Neural cell (in vitro differentiated cells): ENCODE results near the gene CPT2. TPM values are rescaled to one million over a fixed set of nuclear protein-coding genes. Genes with fewer than 3 reads are reported as not detected.

Experiments
- H2AFZ ChIP-seq: fragments of 200-600, 300-800 bp; sonication (generic), shearing (Covaris generic); 2 replicates; pipeline ENCODE4 v1.6.0; 2014; ENCODE audit warnings: low read depth, mild to moderate bottlenecking, antibody characterized with exemption, low read length, moderate library complexity
- H3F3A ChIP-seq: fragments of 200-600 bp; shearing (Covaris generic); 2 replicates; pipeline ENCODE4 v1.6.1; 2016; ENCODE audit warnings: mild to moderate bottlenecking, moderate library complexity, mixed read lengths, antibody characterized with exemption, low read length; ENCODE audit not compliant: insufficient read depth, poor library complexity, severe bottlenecking
- H3K27ac ChIP-seq: fragments of 200-600, 300-800 bp; sonication (generic), shearing (Covaris generic); 2 replicates; pipeline ENCODE4 v1.5.1; 2014; ENCODE audit warnings: mild to moderate bottlenecking, low read length, moderate library complexity
- H3K27me3 ChIP-seq: fragments of 300-800, 200-600 bp; sonication (generic), shearing (Covaris generic); 2 replicates; pipeline ENCODE4 v1.6.0; 2014; ENCODE audit warnings: mild to moderate bottlenecking, low read depth, low read length, moderate library complexity; ENCODE audit not compliant: insufficient read depth
- H3K36me3 ChIP-seq: fragments of 300-800, 200-600 bp; sonication (generic), shearing (Covaris generic); 2 replicates; pipeline ENCODE4 v1.5.1; 2014; ENCODE audit warnings: mild to moderate bottlenecking, antibody characterized with exemption, low read length, moderate library complexity; ENCODE audit not compliant: insufficient read depth
- H3K4me2 ChIP-seq: fragments of 300-800, 200-600 bp; sonication (generic), shearing (Covaris generic); 2 replicates; pipeline ENCODE4 v1.6.0; 2014; ENCODE audit warnings: mild to moderate bottlenecking, low read length
- H3K4me3 ChIP-seq: fragments of 300-800, 200-600 bp; sonication (generic), shearing (Covaris generic); 2 replicates; pipeline ENCODE4 v1.5.1; 2014; ENCODE audit warnings: mild to moderate bottlenecking, low read length, moderate library complexity
- H3K79me2 ChIP-seq: fragments of 200-600 bp; shearing (Covaris generic); replicated peaks from 2 replicates; pipeline ENCODE4 v1.6.0; 2014; ENCODE audit warnings: mild to moderate bottlenecking, low read length, moderate library complexity; ENCODE audit not compliant: insufficient read depth
- H3K9ac ChIP-seq: fragments of 300-800, 200-600 bp; sonication (generic), shearing (Covaris generic); 2 replicates; pipeline ENCODE4 v1.6.1; 2016; ENCODE audit warnings: mild to moderate bottlenecking, low read length, mixed read lengths
- H3K9me2 ChIP-seq: fragments of 200-600 bp; shearing (Covaris generic); 2 replicates; pipeline ENCODE4 v1.6.1; 2016; ENCODE audit warnings: mild to moderate bottlenecking, low read length, mixed read lengths; ENCODE audit not compliant: insufficient read depth
- H3K9me3 ChIP-seq: fragments of 200-600, 300-800 bp; sonication (generic), shearing (Covaris generic); 2 replicates; pipeline ENCODE4 v1.6.1; 2016; ENCODE audit warnings: mild to moderate bottlenecking, mixed run types, low read length, moderate library complexity, mixed read lengths
- H4K20me1 ChIP-seq: fragments of 200-600 bp; shearing (Covaris generic); 2 replicates; pipeline ENCODE4 v1.6.1; 2016; ENCODE audit warnings: mild to moderate bottlenecking, mixed run types; ENCODE audit not compliant: insufficient read depth
- CTCF ChIP-seq: fragments of 450-650 bp; IDR thresholded peaks from 2 replicates; pipeline ENCODE4 v1.5.1; 2014; ENCODE audit warnings: antibody characterized with exemption, mild to moderate bottlenecking, moderate library complexity; ENCODE audit not compliant: poor library complexity, severe bottlenecking
- EP300 ChIP-seq: fragments of 450-650 bp; conservative IDR thresholded peaks from 2 replicates; pipeline ENCODE4 v1.6.1; 2014; ENCODE audit warnings: antibody characterized with exemption, mild to moderate bottlenecking, moderate library complexity; ENCODE audit not compliant: poor library complexity, severe bottlenecking
- EZH2 ChIP-seq: fragments of 200-600, 300-800 bp; shearing (Covaris generic), sonication (generic); IDR thresholded peaks from 2 replicates; pipeline ENCODE4 v1.6.1; 2014; ENCODE audit warnings: antibody characterized with exemption, low read length, borderline replicate concordance, mild to moderate bottlenecking; ENCODE audit not compliant: insufficient read depth, poor library complexity, severe bottlenecking
- MXI1 ChIP-seq: fragments of 450-650 bp; conservative IDR thresholded peaks from 2 replicates; pipeline ENCODE4 v1.6.1; 2014; ENCODE audit warnings: antibody characterized with exemption, mild to moderate bottlenecking; ENCODE audit not compliant: poor library complexity, severe bottlenecking
- POLR2AphosphoS5 ChIP-seq: IDR thresholded peaks from 2 replicates; pipeline ENCODE4 v1.6.1; 2012
- RAD21 ChIP-seq: fragments of 450-650 bp; conservative IDR thresholded peaks from 2 replicates; pipeline ENCODE4 v1.6.1; 2014; ENCODE audit warnings: antibody characterized with exemption, mild to moderate bottlenecking, moderate library complexity
- SMC3 ChIP-seq: fragments of 450-650 bp; conservative IDR thresholded peaks from 2 replicates; pipeline ENCODE4 v1.6.1; 2014; ENCODE audit warnings: antibody characterized with exemption, mild to moderate bottlenecking, moderate library complexity; ENCODE audit not compliant: poor library complexity
- TAF1 ChIP-seq: IDR thresholded peaks from 2 replicates; pipeline ENCODE4 v1.6.1; 2012; ENCODE audit warnings: low read depth
- polyA plus RNA-seq: library from polyadenylated mRNA; depleted of rRNA; stranded (reverse); fragments of >200 nt; gene quantifications from 2 replicates; pipeline ENCODE4 v1.2.3, GENCODE V29; 2014
- TF ChIP-seq, protein P1 (sequence below): IDR thresholded peaks from 2 replicates; pipeline ENCODE4 v1.6.1; 2012; ENCODE audit warnings: borderline replicate concordance

CPT2 gene
- polyA plus RNA-seq, 1 donor from 2014 or later = 5.3 TPM

DNA sequence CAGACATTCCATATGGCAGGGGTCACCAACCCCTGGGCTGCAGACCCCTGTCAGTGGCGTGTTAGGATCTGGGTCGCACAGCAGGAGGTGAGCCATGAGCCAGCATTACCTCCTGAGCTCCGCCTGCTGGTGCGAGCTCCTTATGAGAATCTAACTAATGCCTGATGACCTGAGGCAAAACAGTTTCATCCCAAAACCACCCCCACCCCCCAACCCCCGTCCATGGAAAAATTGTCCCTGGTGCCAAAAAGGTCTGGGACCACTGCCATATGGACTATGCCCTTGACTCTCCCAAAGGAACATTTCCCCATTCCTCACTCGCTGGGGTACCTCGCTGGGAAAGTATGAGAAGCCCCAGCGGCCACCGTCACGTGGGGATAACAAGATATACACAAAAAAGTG, 6.4 kb upstream of the CPT2 start:
- Histone ChIP-seq H3K36me3 (no peaks in the 10 kb centered on the region), H3K9me2 (no peaks in the 10 kb centered on the region), H3K4me3 (no peak overlapping the region), H3K4me2 (no peak overlapping the region), H3F3A (no peaks in the 10 kb centered on the region), H4K20me1 (no peaks in the 10 kb centered on the region), H2AFZ (no peak overlapping the region), H3K27me3 (no peaks in the 10 kb centered on the region), H3K9me3 (no peaks in the 10 kb centered on the region), H3K27ac (no peak overlapping the region), H3K79me2 (no peaks in the 10 kb centered on the region), H3K9ac (no peak overlapping the region)
- TF ChIP-seq MXI1 (no peak), POLR2AphosphoS5 (no peak), EZH2 (no peak), EP300 (no peak), RAD21 (no peak), CTCF (no peak), SMC3 (no peak), TAF1 (no peak)
- TF ChIP-seq, protein P1, sequence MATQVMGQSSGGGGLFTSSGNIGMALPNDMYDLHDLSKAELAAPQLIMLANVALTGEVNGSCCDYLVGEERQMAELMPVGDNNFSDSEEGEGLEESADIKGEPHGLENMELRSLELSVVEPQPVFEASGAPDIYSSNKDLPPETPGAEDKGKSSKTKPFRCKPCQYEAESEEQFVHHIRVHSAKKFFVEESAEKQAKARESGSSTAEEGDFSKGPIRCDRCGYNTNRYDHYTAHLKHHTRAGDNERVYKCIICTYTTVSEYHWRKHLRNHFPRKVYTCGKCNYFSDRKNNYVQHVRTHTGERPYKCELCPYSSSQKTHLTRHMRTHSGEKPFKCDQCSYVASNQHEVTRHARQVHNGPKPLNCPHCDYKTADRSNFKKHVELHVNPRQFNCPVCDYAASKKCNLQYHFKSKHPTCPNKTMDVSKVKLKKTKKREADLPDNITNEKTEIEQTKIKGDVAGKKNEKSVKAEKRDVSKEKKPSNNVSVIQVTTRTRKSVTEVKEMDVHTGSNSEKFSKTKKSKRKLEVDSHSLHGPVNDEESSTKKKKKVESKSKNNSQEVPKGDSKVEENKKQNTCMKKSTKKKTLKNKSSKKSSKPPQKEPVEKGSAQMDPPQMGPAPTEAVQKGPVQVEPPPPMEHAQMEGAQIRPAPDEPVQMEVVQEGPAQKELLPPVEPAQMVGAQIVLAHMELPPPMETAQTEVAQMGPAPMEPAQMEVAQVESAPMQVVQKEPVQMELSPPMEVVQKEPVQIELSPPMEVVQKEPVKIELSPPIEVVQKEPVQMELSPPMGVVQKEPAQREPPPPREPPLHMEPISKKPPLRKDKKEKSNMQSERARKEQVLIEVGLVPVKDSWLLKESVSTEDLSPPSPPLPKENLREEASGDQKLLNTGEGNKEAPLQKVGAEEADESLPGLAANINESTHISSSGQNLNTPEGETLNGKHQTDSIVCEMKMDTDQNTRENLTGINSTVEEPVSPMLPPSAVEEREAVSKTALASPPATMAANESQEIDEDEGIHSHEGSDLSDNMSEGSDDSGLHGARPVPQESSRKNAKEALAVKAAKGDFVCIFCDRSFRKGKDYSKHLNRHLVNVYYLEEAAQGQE = no peak

- no peaks in the 10 kb centered on the region for H4K20me1 ChIP-seq
- no peak overlapping the region for H2AFZ ChIP-seq
- H3K27me3 ChIP-seq = no peaks in the 10 kb centered on the region
- no peak overlapping the region for H3K9ac ChIP-seq
- H3K4me3 ChIP-seq = no peak overlapping the region
- no peaks in the 10 kb centered on the region for H3K36me3 ChIP-seq
- TF ChIP-seq RAD21 (no peak), POLR2AphosphoS5 (no peak), EZH2 (no peak), TAF1 (no peak), CTCF (no peak), SMC3 (no peak)
- H3K27ac ChIP-seq = no peak overlapping the region
- no peaks in the 10 kb centered on the region for H3K9me2 ChIP-seq
- H3K9me3 ChIP-seq = no peaks in the 10 kb centered on the region
- no peaks in the 10 kb centered on the region for H3K79me2 ChIP-seq
- no peaks in the 10 kb centered on the region for H3F3A ChIP-seq
- no peak overlapping the region for H3K4me2 ChIP-seq
Measured at GRCh38 chr1:53195246-53196016, 1.2 kb upstream of the CPT2 start.
